Measurements from ENCODE around the gene SP3.
A peak's percentile ranks its signal among the peaks of the same experiment; 100 is the strongest.

The SP3 gene

DNA sequence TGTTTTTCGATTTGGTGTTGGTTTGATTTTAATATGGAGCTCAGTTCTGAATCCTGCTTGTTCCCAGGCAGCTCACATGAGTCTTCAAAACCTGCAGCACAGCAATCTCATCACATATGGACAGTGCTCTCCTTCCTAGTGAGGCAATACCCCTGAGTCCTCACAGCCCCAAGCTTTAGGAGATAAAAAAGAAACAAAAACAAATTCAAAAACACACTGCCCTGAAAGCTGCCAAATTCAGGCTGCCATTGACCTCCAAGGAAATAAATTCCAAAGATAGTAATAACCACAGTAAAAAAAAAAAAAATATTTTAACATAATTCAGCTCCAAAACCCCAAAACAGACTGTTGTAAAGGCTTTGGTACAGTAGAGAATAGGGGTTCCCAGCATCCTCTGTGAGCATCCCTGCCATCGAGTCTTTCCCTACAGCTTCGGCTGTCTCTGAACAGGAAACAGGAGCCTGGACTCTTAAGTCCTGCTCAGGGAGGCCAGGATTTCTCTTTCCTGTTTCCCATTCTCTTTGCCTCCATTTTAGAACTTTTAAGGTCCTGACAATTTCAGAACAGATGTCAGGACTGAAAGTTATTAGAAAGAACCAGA, 14.7 kb upstream of the SP3 start:
- TF ChIP-seq, protein P1, sequence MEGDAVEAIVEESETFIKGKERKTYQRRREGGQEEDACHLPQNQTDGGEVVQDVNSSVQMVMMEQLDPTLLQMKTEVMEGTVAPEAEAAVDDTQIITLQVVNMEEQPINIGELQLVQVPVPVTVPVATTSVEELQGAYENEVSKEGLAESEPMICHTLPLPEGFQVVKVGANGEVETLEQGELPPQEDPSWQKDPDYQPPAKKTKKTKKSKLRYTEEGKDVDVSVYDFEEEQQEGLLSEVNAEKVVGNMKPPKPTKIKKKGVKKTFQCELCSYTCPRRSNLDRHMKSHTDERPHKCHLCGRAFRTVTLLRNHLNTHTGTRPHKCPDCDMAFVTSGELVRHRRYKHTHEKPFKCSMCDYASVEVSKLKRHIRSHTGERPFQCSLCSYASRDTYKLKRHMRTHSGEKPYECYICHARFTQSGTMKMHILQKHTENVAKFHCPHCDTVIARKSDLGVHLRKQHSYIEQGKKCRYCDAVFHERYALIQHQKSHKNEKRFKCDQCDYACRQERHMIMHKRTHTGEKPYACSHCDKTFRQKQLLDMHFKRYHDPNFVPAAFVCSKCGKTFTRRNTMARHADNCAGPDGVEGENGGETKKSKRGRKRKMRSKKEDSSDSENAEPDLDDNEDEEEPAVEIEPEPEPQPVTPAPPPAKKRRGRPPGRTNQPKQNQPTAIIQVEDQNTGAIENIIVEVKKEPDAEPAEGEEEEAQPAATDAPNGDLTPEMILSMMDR (conservative IDR thresholded peaks at IDR 0.05) = no peak
- H3K27ac ChIP-seq = no peak overlapping the region

DNA sequence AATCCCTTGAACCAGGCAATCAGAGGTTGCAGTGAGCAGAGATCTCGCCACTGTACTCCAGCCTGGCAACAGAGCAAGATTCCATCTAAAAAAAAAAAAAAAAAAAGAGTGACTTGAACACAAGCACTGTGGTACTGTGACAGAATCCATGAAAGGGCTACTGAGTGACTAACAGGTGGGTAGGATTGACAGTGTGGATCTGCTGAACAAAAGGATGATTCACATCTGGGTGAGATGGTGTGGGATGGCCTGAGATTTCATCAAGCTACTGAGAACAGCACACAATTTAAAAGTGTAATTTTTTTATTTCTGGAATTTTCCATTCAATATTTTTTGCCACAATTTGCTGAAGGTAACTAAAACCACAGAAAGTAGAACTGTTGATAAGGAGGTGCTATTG, 13.3 kb upstream of the SP3 start:
- TF ChIP-seq, protein P1 (conservative IDR thresholded peaks at IDR 0.05) = no peak
- H3K27ac ChIP-seq = no peak overlapping the region

DNA sequence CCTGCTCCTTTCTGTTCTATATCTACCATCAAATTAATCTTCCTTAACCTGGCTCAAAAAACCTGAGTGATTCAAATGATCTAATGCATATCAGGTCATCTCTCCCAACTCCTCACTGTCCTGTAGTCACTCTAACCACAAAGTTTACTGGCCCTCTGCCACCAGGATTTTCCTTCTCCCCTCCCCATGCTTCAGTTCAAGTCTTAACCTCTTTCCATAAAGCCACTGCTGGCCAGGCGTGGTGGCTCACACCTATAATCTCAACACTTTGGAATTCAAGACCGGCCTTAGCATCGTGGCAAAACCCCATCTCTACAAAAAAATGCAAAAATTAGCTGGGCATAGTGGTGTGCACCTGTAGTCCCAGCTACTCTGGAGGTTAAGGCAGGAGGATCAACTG, 7.5 kb upstream of the SP3 start:
- peak overlapping the region; percentile 85 for H3K27ac ChIP-seq
- TF ChIP-seq, protein P1 (conservative IDR thresholded peaks at IDR 0.05) = no peak

DNA sequence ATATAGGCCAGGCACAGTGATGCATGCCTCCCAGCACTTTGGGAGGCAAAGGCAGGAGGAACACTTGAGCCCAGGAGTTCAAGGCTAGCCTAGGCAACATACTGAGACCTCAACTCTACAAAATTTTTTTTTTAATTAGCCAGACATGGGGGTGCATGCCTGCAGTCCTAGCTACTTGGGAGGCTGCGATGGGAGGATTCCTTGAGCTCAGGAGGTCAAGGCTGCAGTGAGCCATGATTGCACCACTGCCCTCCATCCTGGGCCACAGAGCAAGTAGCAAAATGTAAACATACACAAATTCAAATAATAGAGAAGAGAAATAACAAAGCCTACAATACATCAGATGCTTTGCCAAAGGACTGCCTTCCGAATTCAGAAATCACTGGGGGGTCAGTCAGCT, 7.0 kb upstream of the SP3 start:
- TF ChIP-seq, protein P1 (conservative IDR thresholded peaks at IDR 0.05) = no peak
- peak overlapping the region; percentile 85 for H3K27ac ChIP-seq

DNA sequence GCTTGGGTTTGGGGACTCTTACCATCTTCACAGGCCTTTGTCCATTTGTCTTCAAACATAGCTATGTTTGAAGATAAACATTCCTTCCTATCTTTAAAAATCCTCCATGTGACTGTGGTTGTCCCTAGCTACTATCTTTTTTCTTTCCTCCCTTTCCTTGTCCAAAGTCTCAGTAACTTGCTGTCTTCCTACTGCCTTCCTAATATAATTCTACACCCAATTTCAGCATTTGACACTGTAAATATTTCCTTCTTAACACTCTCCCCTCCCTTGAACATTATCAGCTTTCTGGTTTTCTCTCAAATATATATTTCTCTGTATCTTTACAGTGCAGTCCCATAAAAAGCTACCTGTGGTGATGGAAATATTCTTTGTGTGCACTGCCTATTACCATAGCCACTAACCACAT, 5.3 kb upstream of the SP3 start:
- H3K27ac ChIP-seq = peak overlapping the region; percentile 85
- TF ChIP-seq, protein P1 (conservative IDR thresholded peaks at IDR 0.05) = no peak

DNA sequence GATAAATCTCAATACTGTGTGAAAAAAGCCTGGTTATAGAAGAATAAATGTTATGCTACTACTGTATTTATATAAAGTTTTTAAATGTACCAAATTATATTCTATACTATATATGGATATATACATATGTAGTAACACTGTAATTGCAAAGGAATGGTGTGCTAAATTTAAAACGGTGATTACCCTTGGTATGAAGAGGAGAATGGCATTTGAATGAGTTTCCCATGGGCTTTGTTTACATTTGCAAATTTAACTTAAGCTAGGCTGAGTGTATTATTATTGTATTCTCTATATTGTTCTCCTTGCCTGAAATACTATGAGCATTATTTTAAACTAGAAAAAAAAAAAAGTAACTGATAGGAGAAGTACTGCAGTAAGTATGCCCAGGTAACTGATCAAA, 4.7 kb upstream of the SP3 start:
- H3K27ac ChIP-seq = peak overlapping the region; percentile 85
- TF ChIP-seq, protein P1 (conservative IDR thresholded peaks at IDR 0.05) = no peak

DNA sequence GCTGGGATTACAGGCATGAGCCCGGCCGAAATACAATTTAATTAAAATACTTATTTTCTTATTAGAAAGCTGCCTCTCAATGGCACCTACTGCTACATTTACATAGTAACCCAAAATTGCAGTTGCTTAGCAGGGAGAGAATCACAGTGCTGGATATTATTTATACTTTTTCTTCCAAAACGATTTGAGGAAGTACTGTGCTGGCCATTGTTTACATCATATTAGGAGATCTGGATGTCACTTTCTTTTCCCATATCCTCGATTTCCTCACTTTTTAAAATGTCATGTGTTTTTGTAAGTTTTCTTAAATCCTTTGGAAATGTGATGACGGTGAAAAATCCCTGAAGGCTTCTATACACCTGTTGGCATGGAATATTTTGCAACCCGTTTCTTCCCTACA, 3.4 kb upstream of the SP3 start:
- H3K27ac ChIP-seq = peak overlapping the region; percentile 100; the same call in 1 of the 2 replicates
- TF ChIP-seq, protein P1 (conservative IDR thresholded peaks at IDR 0.05) = no peak
